Liver (tissue), 9 donors: ENCODE measurements around the gene CAMK1D. TPM values are rescaled to one million over a fixed set of nuclear protein-coding genes. Genes with fewer than 3 reads are reported as not detected.

Experiments used
- DNase-seq: peaks from one replicate; pipeline ENCODE4 v3.0.0-alpha.2; 2017; ENCODE audit warnings: low spot score
- H3K27ac ChIP-seq, 2 donors: one replicate each; pipeline ENCODE4 v1.7.0; 2013; ENCODE audit warnings: inconsistent platforms in 2 of 2, low read length in 2 of 2, control low read depth in 1 of 2, low read depth in 1 of 2, mild to moderate bottlenecking in 1 of 2
- H3K27me3 ChIP-seq, 4 donors: one replicate each; pipeline versions ENCODE4 v1.6.1 to v1.7.0; 2013; ENCODE audit warnings: low read length in 3 of 4, inconsistent platforms in 1 of 4, mild to moderate bottlenecking in 1 of 4, moderate library complexity in 1 of 4; ENCODE audit not compliant: control insufficient read depth in 4 of 4, insufficient read depth in 4 of 4
- H3K36me3 ChIP-seq, 4 donors: one replicate each; pipeline versions ENCODE4 v1.6.1 to v1.7.0; 2013; ENCODE audit warnings: low read length in 3 of 4, mild to moderate bottlenecking in 3 of 4, low read depth in 1 of 4, moderate library complexity in 1 of 4; ENCODE audit not compliant: control insufficient read depth in 4 of 4, insufficient read depth in 3 of 4
- H3K4me1 ChIP-seq, 4 donors: one replicate each; pipeline versions ENCODE4 v1.6.1 to v1.7.0; 2013; ENCODE audit warnings: low read length in 3 of 4, mild to moderate bottlenecking in 3 of 4, moderate library complexity in 1 of 4; ENCODE audit not compliant: control insufficient read depth in 4 of 4, insufficient read depth in 4 of 4
- H3K4me3 ChIP-seq, 3 donors: one replicate each; pipeline versions ENCODE4 v1.6.1 to v1.7.0; 2013; ENCODE audit warnings: low read length in 3 of 3, control low read depth in 1 of 3, low read depth in 1 of 3, mild to moderate bottlenecking in 1 of 3
- H3K9ac ChIP-seq, 2 donors: one replicate each; pipeline ENCODE4 v1.7.0; 2013; ENCODE audit warnings: low read length in 2 of 2, mild to moderate bottlenecking in 2 of 2, moderate library complexity in 2 of 2, control low read depth in 1 of 2, low read depth in 1 of 2
- H3K9me3 ChIP-seq, 4 donors: one replicate each; pipeline versions ENCODE4 v1.6.1 to v1.7.0; 2013; ENCODE audit warnings: low read length in 3 of 4; ENCODE audit not compliant: control insufficient read depth in 4 of 4
- CTCF ChIP-seq: fragments of 150-350 bp; IDR thresholded peaks from 2 replicates; pipeline ENCODE4 v1.5.1; 2017; ENCODE audit warnings: improper control_type of control experiment, low read depth, low read length; ENCODE audit not compliant: missing input control
- EGR1 ChIP-seq, 2 donors: IDR thresholded peaks; 2 replicates each; pipeline ENCODE4 v1.6.1; 2016 to 2018; ENCODE audit warnings: antibody characterized with exemption in 2 of 2, low read depth in 2 of 2
- FOXA1 ChIP-seq: IDR thresholded peaks from 2 replicates; pipeline ENCODE4 v1.6.1; 2016; ENCODE audit warnings: antibody characterized with exemption
- FOXA2 ChIP-seq: IDR thresholded peaks from 2 replicates; pipeline ENCODE4 v1.6.1; 2016; ENCODE audit warnings: antibody characterized with exemption
- GABPA ChIP-seq, 2 donors: IDR thresholded peaks in 1 of 2; conservative IDR thresholded peaks in 1 of 2; 2 replicates each; pipeline ENCODE4 v1.6.1; 2016; ENCODE audit warnings: antibody characterized with exemption in 2 of 2, mild to moderate bottlenecking in 1 of 2, moderate library complexity in 1 of 2
- HNF4A ChIP-seq, 2 donors: conservative IDR thresholded peaks; 2 replicates each; pipeline ENCODE4 v1.6.1; 2016; ENCODE audit warnings: antibody characterized with exemption in 2 of 2, mild to moderate bottlenecking in 2 of 2
- HNF4G ChIP-seq: IDR thresholded peaks from 2 replicates; pipeline ENCODE4 v1.6.1; 2016; ENCODE audit warnings: antibody characterized with exemption
- JUND ChIP-seq, 2 donors: IDR thresholded peaks; 2 replicates each; pipeline ENCODE4 v1.6.1; 2016; ENCODE audit warnings: antibody characterized with exemption in 2 of 2
- MAX ChIP-seq: IDR thresholded peaks from 2 replicates; pipeline ENCODE4 v1.6.1; 2016; ENCODE audit warnings: antibody characterized with exemption
- NR2F2 ChIP-seq: IDR thresholded peaks from 2 replicates; pipeline ENCODE4 v1.6.1; 2016; ENCODE audit warnings: antibody characterized with exemption
- RAD21 ChIP-seq, 2 donors: IDR thresholded peaks; 2 replicates each; pipeline ENCODE4 v1.6.1; 2016; ENCODE audit warnings: antibody characterized with exemption in 2 of 2, mild to moderate bottlenecking in 2 of 2
- RXRA ChIP-seq, 2 donors: IDR thresholded peaks; 2 replicates each; pipeline ENCODE4 v1.6.1; 2017 to 2018; ENCODE audit warnings: antibody characterized with exemption in 2 of 2, mild to moderate bottlenecking in 1 of 2
- SP1 ChIP-seq: IDR thresholded peaks from 2 replicates; pipeline ENCODE4 v1.6.1; 2018; ENCODE audit warnings: antibody characterized with exemption, mild to moderate bottlenecking
- TAF1 ChIP-seq: conservative IDR thresholded peaks from 2 replicates; pipeline ENCODE4 v1.6.1; 2016; ENCODE audit warnings: antibody characterized with exemption, mild to moderate bottlenecking
- YY1 ChIP-seq: IDR thresholded peaks from 2 replicates; pipeline ENCODE4 v1.6.1; 2016; ENCODE audit warnings: antibody characterized with exemption, mild to moderate bottlenecking
- ZBTB33 ChIP-seq: IDR thresholded peaks from 2 replicates; pipeline ENCODE4 v1.6.1; 2016; ENCODE audit warnings: antibody characterized with exemption
- WGBS: extraction: QIAGEN DNeasy Blood & Tissue Kit; methylation state at CpG from one replicate; pipeline ENCODE4 v1.1.7; 2013; 5-methylcytosine and 5-hydroxymethylcytosine counted together
- polyA plus RNA-seq, 2 donors: library from polyadenylated mRNA; stranded (reverse) in 1 of 2; unstranded in 1 of 2; fragments of 200-250 nt in 1 of 2; fragments of >200 nt in 1 of 2; fragmentation: Nextera tagmentation in 1 of 2; extraction: Ambion mirVana in 1 of 2; gene quantifications; one replicate each; pipeline versions ENCODE4 v1.2.1 to v1.2.3, GENCODE V29; 2013 to 2015
- total RNA-seq, 2 donors: library from RNA; depleted of rRNA; stranded (reverse); fragments of >200 nt; gene quantifications; one replicate each; pipeline ENCODE4 v1.2.3, GENCODE V29; 2014
- TF ChIP-seq, protein P1 (sequence below): IDR thresholded peaks from 2 replicates; pipeline ENCODE4 v1.6.1; 2016; ENCODE audit warnings: antibody characterized with exemption
- TF ChIP-seq, protein P2 (sequence below): IDR thresholded peaks from 2 replicates; pipeline ENCODE4 v1.6.1; 2016; ENCODE audit warnings: antibody characterized with exemption, mild to moderate bottlenecking
- donor health status: healthy.
- donor health status: healthy.
- donor health status: healthy.
- donor health status: healthy.
- donor health status: healthy.

CAMK1D gene
- total and polyA plus RNA-seq, 4 donors, result 2.7 to 10.1 (median 4.2) TPM

GRCh38 chr10:12796401-12797160 lies 447.2 kb downstream of the CAMK1D start:
- 93% methylated on average over 13 of the region's 13 CpGs for WGBS
- Histone ChIP-seq H3K27ac (no peak overlapping the region), H3K4me1 (no peaks in the 10 kb centered on the region), H3K4me3 (no peak overlapping the region), H3K36me3 (peaks cover 0 to under 1% (median 0%) of the 10 kb centered on the region in 4 donors), H3K9me3 (no peaks in the 10 kb centered on the region), H3K27me3 (no peaks in the 10 kb centered on the region), H3K9ac (no peak overlapping the region)
- DNase-seq, result no peak
- TF ChIP-seq RXRA (IDR thresholded peaks at IDR 0.05), result no peak
- no peak for TF ChIP-seq TAF1
- no peak for TF ChIP-seq JUND (IDR thresholded peaks at IDR 0.05)
- TF ChIP-seq GABPA (IDR thresholded peaks at IDR 0.05 in 1 of 2, conservative IDR thresholded peaks at IDR 0.05 in 1 of 2), result no peak
- no peak for TF ChIP-seq NR2F2
- TF ChIP-seq CTCF, result no peak
- no peak for TF ChIP-seq HNF4G
- no peak for TF ChIP-seq YY1
- TF ChIP-seq FOXA2, result no peak
- TF ChIP-seq SP1, result no peak
- TF ChIP-seq RAD21 (IDR thresholded peaks at IDR 0.05), result no peak
- TF ChIP-seq FOXA1, result no peak
- no peak for TF ChIP-seq HNF4A (conservative IDR thresholded peaks at IDR 0.05)
- no peak for TF ChIP-seq MAX
- TF ChIP-seq EGR1 (IDR thresholded peaks at IDR 0.05; ENCODE audit: low read depth in 2 of 2), result no peak
- TF ChIP-seq ZBTB33, result no peak
- TF ChIP-seq, protein P1, sequence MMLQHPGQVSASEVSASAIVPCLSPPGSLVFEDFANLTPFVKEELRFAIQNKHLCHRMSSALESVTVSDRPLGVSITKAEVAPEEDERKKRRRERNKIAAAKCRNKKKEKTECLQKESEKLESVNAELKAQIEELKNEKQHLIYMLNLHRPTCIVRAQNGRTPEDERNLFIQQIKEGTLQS, result no peak
- TF ChIP-seq, protein P2, sequence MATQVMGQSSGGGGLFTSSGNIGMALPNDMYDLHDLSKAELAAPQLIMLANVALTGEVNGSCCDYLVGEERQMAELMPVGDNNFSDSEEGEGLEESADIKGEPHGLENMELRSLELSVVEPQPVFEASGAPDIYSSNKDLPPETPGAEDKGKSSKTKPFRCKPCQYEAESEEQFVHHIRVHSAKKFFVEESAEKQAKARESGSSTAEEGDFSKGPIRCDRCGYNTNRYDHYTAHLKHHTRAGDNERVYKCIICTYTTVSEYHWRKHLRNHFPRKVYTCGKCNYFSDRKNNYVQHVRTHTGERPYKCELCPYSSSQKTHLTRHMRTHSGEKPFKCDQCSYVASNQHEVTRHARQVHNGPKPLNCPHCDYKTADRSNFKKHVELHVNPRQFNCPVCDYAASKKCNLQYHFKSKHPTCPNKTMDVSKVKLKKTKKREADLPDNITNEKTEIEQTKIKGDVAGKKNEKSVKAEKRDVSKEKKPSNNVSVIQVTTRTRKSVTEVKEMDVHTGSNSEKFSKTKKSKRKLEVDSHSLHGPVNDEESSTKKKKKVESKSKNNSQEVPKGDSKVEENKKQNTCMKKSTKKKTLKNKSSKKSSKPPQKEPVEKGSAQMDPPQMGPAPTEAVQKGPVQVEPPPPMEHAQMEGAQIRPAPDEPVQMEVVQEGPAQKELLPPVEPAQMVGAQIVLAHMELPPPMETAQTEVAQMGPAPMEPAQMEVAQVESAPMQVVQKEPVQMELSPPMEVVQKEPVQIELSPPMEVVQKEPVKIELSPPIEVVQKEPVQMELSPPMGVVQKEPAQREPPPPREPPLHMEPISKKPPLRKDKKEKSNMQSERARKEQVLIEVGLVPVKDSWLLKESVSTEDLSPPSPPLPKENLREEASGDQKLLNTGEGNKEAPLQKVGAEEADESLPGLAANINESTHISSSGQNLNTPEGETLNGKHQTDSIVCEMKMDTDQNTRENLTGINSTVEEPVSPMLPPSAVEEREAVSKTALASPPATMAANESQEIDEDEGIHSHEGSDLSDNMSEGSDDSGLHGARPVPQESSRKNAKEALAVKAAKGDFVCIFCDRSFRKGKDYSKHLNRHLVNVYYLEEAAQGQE, result no peak
